Measurements from ENCODE around the gene HMCN1.

Gene HMCN1

GRCh38 chr1:185921636-185922035 lies 187.4 kb downstream of the HMCN1 start:
- TF ChIP-seq, protein P1, sequence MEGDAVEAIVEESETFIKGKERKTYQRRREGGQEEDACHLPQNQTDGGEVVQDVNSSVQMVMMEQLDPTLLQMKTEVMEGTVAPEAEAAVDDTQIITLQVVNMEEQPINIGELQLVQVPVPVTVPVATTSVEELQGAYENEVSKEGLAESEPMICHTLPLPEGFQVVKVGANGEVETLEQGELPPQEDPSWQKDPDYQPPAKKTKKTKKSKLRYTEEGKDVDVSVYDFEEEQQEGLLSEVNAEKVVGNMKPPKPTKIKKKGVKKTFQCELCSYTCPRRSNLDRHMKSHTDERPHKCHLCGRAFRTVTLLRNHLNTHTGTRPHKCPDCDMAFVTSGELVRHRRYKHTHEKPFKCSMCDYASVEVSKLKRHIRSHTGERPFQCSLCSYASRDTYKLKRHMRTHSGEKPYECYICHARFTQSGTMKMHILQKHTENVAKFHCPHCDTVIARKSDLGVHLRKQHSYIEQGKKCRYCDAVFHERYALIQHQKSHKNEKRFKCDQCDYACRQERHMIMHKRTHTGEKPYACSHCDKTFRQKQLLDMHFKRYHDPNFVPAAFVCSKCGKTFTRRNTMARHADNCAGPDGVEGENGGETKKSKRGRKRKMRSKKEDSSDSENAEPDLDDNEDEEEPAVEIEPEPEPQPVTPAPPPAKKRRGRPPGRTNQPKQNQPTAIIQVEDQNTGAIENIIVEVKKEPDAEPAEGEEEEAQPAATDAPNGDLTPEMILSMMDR (IDR thresholded peaks at IDR 0.05; ENCODE audit: borderline replicate concordance, control extremely low read depth, extremely low read depth, insufficient read depth, missing control alignments), result no peak
- no peak for DNase-seq (ENCODE audit: low spot score)
- in situ Hi-C loops (cut with MboI; ENCODE audit: low sequenced_read_pairs, unreplicated experiment), result no loop called here

- TF ChIP-seq, protein P1 (IDR thresholded peaks at IDR 0.05; ENCODE audit: borderline replicate concordance, control extremely low read depth, extremely low read depth, insufficient read depth, missing control alignments), result no peak
- in situ Hi-C loops (cut with MboI; ENCODE audit: low sequenced_read_pairs, unreplicated experiment), result no loop called here
- no peak for DNase-seq (ENCODE audit: low spot score)
Observed at GRCh38 chr1:185926588-185926987, 192.4 kb downstream of the HMCN1 start.

DNA sequence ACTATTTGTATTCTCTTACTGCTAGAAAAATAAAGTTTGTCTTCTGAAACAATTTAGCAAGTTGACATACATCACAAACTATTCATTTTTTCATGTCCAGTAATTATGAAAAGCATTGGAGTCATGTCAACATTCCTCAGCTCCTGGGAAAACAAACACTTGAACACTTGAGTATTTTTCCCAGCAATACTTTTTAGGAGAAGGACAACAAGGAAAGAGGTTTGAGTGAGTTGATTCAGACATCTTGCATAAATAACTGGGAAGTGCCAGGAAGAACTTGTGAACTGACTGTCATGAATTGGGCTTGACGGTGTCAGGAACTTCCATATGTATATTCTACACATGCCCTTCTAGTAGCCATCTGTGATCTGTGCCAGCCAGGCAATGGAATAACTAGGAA lies 195.6 kb downstream of the HMCN1 start:
- DNase-seq (ENCODE audit: low spot score), result no peak
- TF ChIP-seq, protein P1 (IDR thresholded peaks at IDR 0.05; ENCODE audit: borderline replicate concordance, control extremely low read depth, extremely low read depth, insufficient read depth, missing control alignments), result no peak
- in situ Hi-C loops (cut with MboI; ENCODE audit: low sequenced_read_pairs, unreplicated experiment), result no loop called here

DNA sequence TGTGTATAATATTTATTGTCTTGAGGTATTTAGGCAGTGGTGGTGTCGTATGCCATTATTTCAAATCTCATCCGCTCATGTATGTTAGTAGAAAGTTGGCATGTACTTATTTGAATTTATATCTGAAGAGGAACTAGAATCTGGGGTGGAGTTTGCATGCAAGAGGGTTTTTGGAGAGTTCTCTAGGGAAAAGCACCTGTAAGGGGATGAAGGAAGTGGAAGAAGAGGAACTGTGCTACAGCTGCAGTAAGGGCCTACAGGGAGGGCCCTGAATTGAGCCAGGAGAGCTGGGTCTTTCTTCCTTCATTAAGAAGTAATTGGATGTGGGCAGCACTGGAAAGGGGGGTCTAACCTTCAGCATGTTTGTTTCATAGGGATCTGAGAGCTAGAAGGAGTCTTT lies 197.2 kb downstream of the HMCN1 start:
- TF ChIP-seq, protein P1 (IDR thresholded peaks at IDR 0.05; ENCODE audit: borderline replicate concordance, control extremely low read depth, extremely low read depth, insufficient read depth, missing control alignments), result no peak
- no peak for DNase-seq (ENCODE audit: low spot score)
- in situ Hi-C loops (cut with MboI; ENCODE audit: low sequenced_read_pairs, unreplicated experiment), result no loop called here

- no peak for DNase-seq (ENCODE audit: low spot score)
- TF ChIP-seq, protein P1 (IDR thresholded peaks at IDR 0.05; ENCODE audit: borderline replicate concordance, control extremely low read depth, extremely low read depth, insufficient read depth, missing control alignments), result no peak
- in situ Hi-C loops (cut with MboI; ENCODE audit: low sequenced_read_pairs, unreplicated experiment), result no loop called here
Observed at GRCh38 chr1:185933580-185933979, 199.4 kb downstream of the HMCN1 start.

GRCh38 chr1:185934476-185935189 lies 200.4 kb downstream of the HMCN1 start:
- DNase-seq (ENCODE audit: low spot score), result no peak
- TF ChIP-seq, protein P1 (IDR thresholded peaks at IDR 0.05; ENCODE audit: borderline replicate concordance, control extremely low read depth, extremely low read depth, insufficient read depth, missing control alignments), result no peak
- in situ Hi-C loops (cut with MboI; ENCODE audit: low sequenced_read_pairs, unreplicated experiment), result no loop called here
